CD1c-positive myeloid dendritic cell (primary cell): ENCODE data around the gene CBL.

ENCODE experiments used
- DNase-seq: peaks from one replicate; pipeline ENCODE4 v3.0.0-alpha.2; 2016; ENCODE audit errors: extremely low spot score

CBL gene

DNA sequence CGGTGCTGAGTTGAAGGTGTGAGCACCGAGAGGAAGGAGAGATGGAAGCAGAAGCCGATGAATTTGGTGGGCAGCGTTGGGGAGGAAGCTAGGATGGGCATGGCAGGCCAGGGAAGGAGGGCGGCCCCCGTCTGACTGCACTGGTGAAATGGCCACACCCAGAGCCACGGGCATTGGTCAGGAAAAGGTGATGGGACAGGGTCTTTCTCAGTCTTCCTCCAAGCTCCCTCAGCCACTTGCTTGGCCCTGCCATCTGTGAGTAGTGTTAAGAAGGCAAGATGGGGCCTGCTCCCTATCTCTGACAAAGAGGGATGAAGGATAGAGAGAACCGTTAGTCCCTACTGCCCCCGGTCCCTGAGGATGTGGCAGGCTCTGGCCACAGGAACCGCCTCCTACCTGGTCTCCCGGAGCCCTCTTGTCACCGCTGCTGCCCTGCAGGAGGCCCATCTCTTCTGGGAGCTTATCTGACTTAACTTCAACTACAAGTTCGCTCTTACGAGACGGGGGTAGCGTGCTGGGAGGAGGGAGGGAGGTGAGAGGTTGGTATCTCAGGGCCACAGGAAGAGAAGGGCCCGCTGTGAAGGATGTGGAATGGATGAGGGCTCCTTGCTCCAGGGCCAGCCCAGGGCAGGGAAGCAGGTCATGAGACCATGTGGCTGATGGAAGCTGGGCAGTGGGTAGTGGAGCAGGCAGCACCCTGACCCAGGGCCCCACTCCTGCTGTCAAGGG lies 104.0 kb downstream of the CBL start:
- DNase-seq: no peak

DNA sequence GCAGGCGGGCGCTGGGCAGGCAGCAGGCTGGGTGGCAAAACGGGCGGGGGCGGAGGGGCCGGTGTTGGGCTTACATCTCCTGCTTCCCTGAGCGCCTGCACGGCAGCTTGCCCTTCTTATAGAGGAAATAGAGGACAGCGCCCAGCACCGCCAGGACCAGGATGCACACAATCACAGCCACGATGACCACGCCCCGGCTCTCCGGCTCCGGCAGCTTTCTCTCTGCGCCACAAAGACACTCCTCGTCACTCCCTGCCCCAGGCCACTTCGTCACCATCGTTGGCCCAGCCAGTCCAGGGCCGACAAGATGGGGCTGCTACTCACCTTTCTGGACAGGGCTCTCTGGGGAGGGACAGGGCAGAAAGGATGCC lies 104.5 kb downstream of the CBL start:
- DNase-seq: no peak

DNA sequence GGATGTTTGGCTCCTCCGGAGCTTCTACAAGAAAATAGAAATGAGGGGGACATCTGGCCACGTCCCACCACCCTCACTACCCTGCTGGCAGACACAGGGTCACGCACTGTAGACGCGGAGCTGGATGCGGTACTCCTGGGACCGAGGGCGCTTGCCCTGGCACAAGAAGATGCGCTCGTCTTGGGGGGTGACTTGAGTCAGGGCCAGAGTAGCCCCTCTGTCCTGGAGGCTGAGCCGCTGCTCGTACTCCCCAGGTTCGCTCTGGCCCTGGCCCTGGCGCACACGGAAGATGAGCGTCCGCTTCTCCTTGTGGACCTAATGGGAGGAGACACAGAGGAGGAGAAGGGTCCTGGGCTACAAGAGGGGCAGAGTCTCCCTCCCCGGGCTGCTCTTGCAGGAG lies 108.6 kb downstream of the CBL start:
- no peak for DNase-seq

DNA sequence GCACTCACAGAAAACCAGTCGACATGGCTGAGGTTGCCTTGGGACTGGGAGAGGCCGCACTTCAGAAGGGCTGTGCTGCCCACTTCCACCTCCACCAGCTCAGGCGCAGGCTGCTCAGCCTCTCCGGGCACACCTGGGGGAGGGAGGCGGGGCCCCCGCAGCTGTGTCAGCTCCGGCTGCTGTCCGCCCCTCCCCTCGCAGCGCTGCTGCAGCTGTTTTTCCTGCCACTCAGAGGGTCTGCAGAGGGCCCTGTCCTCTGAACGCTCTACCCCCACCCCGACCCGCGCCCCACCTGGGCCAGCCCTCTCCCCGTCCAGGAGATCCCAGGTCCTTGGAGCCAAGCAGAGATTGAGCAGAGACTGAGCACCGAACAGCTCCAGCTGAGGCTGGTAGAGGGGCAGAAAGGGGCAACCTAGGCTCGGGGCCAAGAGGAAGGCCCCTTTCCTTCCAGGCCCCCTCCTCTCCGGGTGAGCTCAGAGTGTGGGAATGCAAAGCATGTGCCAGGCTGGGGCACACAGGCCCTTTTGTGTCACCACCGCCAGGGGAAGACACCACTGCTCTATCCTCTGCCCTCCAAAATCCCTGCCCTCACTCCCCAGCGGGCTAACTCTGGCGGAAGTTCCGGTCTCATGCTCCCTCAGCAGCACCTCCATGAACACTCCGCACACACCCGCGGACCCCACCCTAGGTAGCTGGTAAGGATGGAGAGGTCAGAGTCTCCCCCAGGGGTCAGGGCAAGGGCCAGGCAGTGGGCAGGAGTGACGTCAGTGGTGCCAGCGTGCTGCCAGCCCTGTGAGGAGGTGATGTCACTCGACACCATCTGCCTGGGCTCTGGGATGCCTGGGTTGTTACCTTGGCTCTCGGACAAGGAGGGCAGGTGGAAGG lies 109.2 kb downstream of the CBL start:
- peak; percentile 41 for DNase-seq

DNA sequence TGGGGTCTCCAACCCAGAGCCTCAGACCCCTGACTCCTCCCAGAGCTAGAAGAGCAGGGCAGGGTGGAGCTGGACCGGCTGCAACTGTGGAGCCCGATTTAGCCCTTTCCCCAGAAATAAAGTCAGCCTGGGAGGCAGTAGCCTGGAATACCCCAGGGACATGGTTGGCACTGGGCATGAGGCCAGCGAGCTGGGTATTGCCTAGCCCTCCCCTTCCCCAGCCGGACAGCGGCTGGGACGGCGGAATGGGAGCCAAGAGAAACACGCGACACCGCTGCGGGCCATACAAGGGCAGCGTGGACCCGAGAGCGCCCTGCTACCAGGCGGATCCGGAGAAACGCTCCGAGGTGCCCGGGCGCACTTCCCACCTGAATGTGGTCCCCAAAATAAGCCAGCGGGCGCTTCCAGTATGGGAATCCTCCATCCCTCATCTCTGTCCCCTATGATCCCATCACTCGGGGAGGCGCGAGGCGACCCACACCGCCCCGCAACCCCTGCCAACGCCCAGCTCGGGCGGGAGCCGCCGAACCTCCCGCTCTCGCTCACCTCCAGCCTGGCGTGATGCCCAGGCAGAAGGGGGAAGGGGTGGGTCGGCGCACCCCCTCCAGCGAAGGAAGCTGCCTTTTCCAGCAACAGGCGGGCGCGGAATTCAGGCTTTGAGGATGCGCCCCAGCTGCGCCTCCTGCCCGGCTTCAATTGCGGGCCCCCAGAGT lies 110.0 kb downstream of the CBL start:
- no peak for DNase-seq

DNA sequence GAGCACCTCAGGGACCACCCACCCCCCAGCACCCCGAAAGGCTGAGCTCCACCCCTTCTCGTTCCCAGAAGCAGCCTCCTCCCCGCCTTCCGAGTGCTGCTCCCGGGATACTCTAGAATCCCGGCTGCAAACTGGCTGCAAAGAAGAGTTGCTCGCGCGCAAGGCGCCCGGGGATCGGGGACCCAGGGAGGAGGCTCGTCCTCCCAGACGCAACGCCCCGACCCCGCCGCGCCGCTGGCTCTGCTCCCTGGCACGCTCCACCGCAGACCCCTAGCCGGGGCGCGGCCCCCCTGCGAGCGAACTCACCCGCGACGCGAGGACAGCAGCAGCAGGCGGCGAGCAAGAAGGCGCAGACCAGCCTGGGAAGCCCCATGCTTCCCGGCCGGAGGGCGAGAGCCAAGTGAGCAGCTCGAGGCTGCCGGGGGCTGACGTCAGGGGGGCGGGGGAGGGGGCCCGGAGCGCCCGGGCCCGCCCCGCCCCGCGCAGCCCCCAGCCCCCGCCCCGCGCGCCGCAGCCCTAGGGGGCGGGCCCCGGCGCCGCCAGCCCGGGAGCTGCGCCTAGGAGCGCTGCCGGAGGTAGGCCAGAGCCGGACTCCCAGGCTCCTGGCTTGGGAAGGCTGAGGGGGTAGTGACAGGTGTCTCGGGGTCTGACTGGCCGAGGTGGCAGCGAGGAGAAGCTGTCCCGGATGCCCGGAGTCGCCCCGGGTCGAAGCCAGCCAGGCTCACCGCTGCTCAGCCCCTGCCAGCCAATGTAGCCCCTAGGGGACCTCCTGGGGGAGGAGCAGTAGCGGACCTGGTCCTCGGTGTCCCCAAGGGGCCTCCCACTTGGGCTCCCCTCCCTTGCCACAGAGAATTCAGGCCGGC lies 110.8 kb downstream of the CBL start, which contains the start of gene MCAM:
Gene MCAM, minus strand, starts transcription at position 402 of the 863 bp plus-strand sequence. Its CDS starts 29 bp downstream, at position 373.
- DNase-seq: no peak

DNA sequence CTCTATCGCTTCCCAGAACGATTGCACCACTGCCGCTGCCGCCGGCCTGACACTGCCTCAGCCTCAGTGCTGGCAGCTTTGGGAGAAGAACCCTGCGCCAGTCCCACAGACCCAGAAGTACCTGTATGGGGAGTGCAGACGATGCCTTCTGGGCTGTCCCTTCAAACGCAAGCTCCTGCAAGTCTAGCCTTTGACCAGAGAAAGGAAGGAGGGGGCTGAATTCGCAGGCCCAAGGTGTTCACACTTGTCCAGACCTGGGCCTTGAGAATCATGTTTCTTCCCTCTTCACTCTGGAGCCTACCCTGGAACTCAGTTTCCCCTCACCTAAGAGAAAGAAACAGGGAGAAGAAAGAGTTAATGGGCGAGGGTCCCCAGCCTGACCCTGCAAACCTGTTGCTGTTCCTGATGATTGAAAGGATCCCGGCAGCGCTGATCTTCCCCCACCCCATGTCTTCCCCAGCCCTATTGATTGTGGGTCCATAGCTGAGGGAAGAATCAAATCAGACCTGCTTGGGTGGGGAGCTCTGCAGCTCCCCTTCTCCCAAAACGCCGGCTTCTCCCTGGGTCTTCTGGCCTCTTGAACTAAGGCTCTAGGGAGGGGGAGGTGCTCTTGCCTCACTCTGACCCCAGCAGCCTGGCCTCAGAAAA lies 111.6 kb downstream of the CBL start:
- no peak for DNase-seq

DNA sequence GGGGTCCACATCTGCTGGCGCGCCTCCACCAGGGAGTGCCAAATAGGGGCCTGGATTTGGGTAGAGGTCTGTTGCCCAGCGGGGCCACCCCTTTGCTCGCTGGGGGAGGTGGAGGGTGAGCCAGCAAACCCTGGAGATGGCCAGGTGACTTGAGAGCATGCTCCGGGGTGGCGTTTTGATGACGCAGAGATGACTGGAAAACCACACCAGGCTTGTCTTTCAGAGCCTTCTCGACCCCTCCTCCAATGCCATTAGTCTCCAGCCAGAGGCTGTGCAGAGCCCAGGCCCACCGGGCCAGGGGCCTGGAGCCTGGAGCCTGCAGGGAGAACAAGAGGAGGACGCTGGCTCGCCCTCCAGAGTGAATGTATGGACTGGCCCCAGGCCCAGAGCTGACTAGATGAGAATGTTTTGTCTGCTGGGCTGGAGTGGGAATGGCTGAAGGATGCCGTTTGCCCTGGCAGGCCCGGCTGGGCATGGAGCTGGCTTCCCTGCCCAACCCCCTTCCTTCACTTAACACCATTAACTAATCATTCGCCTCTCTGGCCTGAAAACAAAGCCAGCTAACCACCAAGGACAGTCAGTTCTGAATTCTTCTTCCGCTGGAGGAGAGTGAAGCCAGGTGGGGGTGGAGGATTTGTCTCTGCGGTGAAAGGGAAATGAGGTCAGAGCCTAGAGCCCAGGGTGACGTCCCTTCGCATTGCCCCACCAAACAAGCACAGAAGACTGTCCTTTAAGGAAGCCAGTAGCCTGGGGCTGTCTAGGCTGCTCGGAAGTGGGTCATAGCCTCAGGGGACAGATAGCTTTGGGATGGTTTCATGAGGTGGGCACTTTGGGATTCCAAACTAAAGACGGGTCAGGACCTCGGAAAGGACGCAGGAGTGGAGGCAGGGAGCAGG lies 112.3 kb downstream of the CBL start:
- DNase-seq: peak; percentile 50

DNA sequence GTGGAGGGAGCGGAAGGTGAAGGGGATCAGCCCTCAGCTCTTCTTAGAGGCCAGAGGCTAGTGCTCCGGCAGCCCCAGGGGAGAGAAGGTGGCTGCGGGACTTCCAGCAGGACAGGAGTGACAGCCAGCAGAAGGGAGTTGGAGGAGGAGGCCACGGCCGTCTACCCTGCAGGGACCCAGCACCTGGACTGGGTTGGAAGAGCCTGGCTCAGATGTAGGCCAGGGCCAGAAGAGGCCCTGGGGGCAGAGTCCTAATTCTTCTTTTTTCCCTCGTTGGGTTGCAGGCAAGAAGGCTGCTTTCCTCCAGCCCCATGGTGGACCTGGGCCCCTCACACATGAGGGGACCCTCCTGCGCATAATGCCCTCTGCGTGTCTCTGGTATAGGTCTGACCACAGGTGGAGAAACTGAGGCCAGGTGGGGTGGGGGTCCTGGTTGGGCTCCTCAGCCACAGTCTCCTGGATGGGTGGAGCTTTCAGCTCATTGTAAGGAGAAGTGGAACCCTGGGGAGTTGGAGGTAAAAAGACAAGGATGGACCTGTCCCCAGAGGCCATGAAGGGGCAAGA lies 113.1 kb downstream of the CBL start:
- DNase-seq: no peak

DNA sequence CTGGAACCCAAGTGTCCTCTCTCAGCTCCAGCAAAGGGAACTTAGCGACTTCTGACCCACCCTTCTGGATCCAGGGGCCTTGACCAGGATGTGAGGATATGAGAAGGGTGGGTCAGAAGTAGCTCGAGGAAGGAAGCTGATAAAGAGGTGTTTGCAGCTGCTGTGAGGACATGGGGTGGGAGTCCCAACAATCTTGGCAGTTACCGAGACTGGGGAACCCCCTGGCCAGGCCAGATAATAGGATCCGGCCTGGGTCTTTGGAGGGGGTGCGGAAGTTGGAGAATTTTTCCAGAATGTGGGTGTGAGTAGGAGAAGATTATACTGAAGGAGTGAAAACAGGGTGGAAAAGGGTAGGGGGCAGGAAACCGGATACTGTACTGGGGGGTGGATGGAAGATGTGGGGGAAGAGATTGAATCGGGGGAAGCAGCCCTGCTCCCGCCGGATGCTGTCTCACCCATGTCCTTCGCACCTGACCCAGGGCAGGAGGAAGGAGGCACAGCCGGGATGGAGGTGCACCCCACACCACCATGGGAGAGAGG lies 113.6 kb downstream of the CBL start:
- DNase-seq: no peak

DNA sequence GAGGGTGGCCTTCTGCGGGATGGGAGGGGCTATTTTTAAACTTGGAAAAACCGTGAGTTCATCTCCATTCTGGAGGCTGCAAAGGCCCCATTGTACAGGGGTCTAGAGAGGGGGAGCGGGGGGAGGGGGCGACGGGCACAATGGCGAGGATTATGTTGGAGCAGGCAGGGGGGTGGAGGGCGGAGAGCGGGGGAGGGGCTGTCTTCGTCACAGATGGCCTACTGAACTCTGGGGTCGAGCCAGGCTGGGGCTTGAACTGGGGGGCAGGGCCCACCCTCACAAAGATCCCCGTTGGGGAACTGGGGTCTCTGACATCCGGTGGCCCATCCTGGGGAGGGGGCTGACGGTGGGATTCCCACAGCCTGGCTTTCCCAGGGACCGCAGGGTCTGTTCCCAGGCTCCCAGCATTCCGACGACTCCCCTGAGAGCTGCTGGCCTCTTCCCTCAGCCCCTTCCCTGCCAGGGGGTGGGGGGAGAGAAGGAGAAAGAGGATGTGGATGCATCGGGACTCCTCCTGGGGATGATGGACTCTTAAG lies 114.2 kb downstream of the CBL start:
- DNase-seq: no peak

DNA sequence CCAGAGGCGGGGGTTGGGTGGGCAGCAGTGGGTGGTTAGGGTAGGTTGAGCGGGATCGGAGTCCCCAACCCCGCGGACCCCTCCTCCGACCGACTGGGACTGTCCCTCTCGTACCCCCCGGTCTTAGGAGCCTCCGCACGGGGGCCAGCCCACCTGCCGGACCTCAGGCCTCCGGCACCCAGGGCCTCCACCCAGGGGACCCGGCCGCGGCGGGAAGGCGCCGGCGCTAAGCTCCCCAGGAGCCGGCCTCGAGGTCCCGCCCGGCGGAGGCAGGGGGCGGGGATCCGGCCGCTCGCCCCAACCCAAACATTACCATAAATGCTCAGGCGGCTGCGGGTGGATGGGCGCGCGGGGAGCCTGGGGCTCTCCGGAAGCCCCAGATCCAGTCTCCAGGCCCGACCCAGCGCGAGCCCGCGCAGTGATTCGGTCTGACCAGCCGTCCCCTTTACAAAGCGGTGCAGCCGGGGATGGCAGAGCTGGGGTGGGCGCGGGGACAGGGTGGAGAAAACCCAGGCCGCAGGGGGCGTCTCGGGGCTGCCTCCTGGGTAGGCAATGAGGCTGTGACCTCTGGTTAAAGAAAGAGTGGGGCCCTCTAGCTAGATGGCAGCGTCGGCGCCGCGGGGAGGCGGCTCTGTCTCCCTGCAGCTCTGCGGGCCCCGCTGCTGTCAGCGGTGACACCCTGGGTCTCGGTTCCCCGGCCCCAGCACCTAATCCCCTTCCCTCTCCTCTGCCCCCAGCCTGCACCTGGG lies 114.8 kb downstream of the CBL start:
- peak; percentile 21 for DNase-seq

DNA sequence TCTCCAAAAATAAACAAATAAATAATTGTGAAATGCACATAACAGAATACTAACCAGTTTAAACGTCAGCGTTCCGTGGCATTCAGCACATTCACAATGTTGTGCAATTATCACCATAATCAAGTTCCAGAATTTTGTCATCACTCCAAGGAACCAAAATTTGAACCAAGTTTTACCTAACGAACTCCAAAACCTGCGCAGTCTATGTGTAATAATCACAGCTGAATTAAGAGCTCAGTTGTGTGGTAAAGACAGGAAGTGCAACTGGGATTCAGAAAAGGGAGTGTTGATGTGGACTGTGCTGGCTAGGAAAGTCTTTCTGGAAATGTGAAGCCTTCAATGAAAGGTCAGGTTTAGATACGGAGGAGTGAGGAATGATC lies 116.2 kb downstream of the CBL start:
- no peak for DNase-seq

DNA sequence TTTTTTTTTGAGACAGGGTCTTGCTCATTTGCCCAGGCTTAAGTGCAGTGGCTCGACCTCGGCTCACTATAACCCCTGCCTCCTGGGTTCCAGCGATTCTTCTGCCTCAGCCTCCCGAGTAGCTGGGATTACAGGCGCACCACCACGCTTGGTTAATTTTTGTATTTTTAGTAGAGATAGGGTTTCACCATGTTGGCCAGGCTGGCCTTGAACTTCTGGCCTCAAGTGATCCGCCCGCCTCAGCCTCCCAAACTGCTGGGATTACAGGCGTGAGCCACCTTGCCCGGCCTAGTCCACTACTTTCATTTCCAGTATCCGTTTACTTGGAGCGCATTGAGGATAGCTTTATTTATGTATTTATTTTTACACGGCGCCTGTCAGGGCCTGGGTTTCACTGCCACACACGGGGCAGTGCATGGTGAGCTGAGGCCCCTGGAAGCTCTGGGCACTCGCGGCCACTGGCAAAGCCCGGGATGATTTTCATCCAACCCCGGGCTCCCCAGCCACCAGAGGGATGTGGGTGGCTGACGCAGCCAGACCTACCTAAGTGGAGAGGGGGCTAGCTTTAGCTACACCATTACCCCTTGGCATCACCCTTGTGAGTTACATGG lies 116.9 kb downstream of the CBL start:
- no peak for DNase-seq

DNA sequence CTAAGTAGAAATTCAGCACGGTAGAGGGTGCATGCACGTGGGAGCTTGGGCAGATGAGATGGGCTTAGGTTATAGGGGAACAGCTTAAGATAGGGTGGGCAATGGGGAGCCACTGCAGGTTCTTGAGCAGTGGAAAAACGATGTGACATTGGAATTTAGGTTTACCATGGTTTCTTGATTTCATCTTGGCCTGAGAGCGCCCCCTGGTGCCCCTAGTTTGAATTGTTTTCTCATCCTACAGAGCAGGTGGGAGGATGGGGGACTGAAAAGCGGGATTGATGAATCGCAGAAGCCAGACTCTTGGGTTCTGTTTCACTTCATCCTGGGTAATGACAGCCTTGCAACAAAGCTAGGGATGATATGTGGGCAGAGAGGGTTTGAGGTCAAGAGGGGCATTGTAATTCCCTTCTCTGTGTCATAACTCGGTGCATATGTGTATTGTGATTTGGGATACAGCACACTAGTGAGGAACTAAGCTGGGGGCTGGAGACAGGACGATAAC lies 117.4 kb downstream of the CBL start:
- DNase-seq: peak; percentile 80

DNA sequence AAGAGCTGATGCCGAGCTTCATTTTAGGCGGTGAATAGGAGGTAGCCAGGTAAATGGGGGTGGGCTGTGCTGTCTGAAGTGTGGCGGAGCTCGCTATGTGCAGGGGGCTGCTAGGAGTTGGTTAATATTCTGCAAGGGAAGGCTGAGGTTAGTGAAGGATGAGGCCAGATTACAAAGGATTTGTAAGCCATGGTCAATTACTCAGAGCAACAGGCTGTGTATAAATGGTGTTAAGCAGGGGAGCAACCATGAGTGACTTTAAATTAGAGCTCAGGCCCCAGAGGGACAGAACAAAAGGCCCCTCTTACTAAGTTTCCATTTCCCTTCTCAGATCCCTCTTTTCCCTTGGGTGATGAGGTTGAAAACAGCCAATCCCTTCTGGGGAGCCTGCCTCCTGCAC lies 118.0 kb downstream of the CBL start:
- DNase-seq: no peak

DNA sequence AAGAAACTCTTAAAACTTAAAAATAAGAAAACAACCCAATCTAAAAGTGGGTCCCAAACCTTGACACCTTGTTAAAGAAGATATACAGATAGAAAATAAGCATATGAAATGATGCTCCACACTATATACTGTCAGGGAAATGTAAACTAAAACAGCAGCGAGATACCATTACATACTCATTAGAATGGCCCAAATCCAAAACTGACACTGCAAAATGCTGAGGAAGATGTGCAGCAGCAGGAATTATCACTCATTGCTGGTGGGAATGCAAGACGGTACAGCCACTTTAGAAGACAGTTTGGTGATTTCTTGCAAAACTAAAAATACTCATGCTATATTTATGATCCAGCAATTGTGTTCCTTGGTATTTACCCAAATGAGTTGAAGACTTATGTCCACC lies 123.2 kb downstream of the CBL start:
- DNase-seq: no peak

DNA sequence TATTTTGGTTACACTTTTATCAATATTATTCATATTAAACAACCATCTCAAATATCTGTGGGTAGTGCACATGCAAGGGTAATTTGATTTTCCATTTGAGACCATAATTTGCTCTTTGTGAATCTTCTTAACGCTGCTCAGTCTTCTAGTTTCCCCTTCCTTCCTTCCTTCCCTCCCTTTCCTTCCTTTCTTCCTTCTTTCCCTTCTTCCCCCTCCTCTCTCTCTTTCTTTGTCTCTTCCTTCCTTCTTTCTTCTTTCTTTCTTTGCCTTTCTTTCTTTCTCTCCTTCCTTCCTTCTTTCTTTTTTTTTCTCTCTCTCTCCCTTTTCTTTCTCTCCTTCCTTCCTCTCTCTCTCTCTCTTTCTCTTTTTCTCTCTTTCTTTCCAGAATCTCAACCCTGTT lies 124.1 kb downstream of the CBL start:
- DNase-seq: no peak
